Esophagus (tissue), 2 donors: Measurements from ENCODE around the gene CDKAL1. TPM values are rescaled to one million over a fixed set of nuclear protein-coding genes. Genes with fewer than 3 reads are reported as not detected.

Experiments used
- H3K27ac ChIP-seq, 2 donors: one replicate each; pipeline ENCODE4 v1.5.1; 2013; ENCODE audit warnings: low read depth in 2 of 2, mild to moderate bottlenecking in 2 of 2, inconsistent platforms in 1 of 2, low read length in 1 of 2, moderate library complexity in 1 of 2
- H3K27me3 ChIP-seq, 2 donors: one replicate each; pipeline ENCODE4 v1.6.1; 2013; ENCODE audit warnings: low read length in 2 of 2, control low read depth in 1 of 2, mild to moderate bottlenecking in 1 of 2; ENCODE audit not compliant: insufficient read depth in 2 of 2, control insufficient read depth in 1 of 2
- H3K36me3 ChIP-seq, 2 donors: one replicate each; pipeline ENCODE4 v1.6.1; 2013; ENCODE audit warnings: low read length in 1 of 2; ENCODE audit not compliant: control insufficient read depth in 2 of 2, insufficient read depth in 2 of 2
- H3K4me1 ChIP-seq, 2 donors: one replicate each; pipeline ENCODE4 v1.6.1; 2013; ENCODE audit warnings: low read length in 1 of 2; ENCODE audit not compliant: control insufficient read depth in 2 of 2, insufficient read depth in 2 of 2
- H3K4me3 ChIP-seq, 2 donors: one replicate each; pipeline ENCODE4 v1.5.1; 2013; ENCODE audit warnings: low read length in 2 of 2, mild to moderate bottlenecking in 2 of 2, low read depth in 1 of 2, moderate library complexity in 1 of 2
- H3K9me3 ChIP-seq, 2 donors: one replicate each; pipeline ENCODE4 v1.6.1; 2013; ENCODE audit warnings: mild to moderate bottlenecking in 2 of 2, low read depth in 1 of 2, low read length in 1 of 2, moderate library complexity in 1 of 2; ENCODE audit not compliant: control insufficient read depth in 2 of 2, insufficient read depth in 1 of 2
- WGBS, 2 donors: extraction: QIAGEN DNeasy Blood & Tissue Kit; methylation state at CpG; one replicate each; pipeline ENCODE4 v1.1.7; 2013; 5-methylcytosine and 5-hydroxymethylcytosine counted together
- polyA plus RNA-seq, 2 donors: library from polyadenylated mRNA; stranded (reverse); fragments of 200-250 nt; gene quantifications; one replicate each; pipeline ENCODE4 v1.2.3, GENCODE V29; 2013
- donor health status: healthy with polysubstance abuse.
- donor health status: Bipolar disorder and iron deficiency.

The CDKAL1 gene
- polyA plus RNA-seq, 2 donors = 3.5 TPM

DNA sequence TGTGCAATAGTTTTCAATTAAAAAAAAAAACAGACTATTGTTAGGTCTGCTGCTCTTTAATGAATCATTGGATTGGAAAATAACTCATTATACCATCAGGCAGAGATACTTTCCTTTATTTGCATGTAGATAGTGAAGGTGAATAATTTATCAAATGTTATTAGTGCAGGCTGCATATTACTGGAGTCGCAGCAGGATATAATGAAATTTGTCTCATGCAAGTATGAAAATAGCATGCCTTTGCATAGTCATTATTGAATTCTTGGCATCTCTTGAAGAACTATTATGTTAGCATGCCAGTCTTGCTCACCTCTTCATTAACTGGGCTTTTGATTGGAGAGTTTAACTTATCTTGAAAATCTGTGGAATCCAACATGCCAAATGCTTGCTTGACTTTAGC lies 241.7 kb downstream of the CDKAL1 start:
- Histone ChIP-seq H3K9me3 (no peaks in the 10 kb centered on the region), H3K4me1 (no peaks in the 10 kb centered on the region), H3K36me3 (peaks cover 0 to 1% of the 10 kb centered on the region in 2 donors), H3K27ac (no peak overlapping the region), H3K4me3 (no peak overlapping the region), H3K27me3 (no peaks in the 10 kb centered on the region)
- 92% methylated on average over 1 of the region's 1 CpG for WGBS, 2 donors

DNA sequence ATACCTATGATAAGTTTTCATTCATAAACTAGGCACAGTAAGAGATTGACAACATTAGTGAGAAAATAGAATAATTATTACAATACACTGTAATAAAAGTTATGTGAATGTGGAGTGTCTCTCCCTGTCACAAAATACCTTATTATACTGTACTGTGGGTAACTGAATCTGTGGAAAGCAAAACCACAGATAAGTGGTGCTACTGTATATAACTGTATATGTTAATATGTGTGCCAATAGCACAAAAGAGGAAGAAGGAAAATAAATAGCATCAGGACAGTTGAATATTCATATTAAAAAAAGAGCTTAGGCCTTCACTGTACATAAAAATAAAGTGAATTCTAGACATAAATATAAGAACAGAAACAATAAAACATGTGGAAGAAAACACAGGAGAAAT lies 243.5 kb downstream of the CDKAL1 start:
- no peaks in the 10 kb centered on the region for H3K9me3 ChIP-seq
- peaks cover 0 to 2% of the 10 kb centered on the region in 2 donors for H3K36me3 ChIP-seq
- no peaks in the 10 kb centered on the region for H3K27me3 ChIP-seq
- H3K27ac ChIP-seq = no peak overlapping the region
- no peak overlapping the region for H3K4me3 ChIP-seq
- no peaks in the 10 kb centered on the region for H3K4me1 ChIP-seq

- H3K4me3 ChIP-seq = no peak overlapping the region
- no peaks in the 10 kb centered on the region for H3K4me1 ChIP-seq
- peaks cover 0 to 2% of the 10 kb centered on the region in 2 donors for H3K36me3 ChIP-seq
- no peaks in the 10 kb centered on the region for H3K9me3 ChIP-seq
- no peaks in the 10 kb centered on the region for H3K27me3 ChIP-seq
- H3K27ac ChIP-seq = no peak overlapping the region
- 97 to 98% methylated on average over 5 of the region's 5 CpGs for WGBS, 2 donors
Observed at GRCh38 chr6:20778459-20778858, 244.2 kb downstream of the CDKAL1 start.

GRCh38 chr6:20778912-20779311 lies 244.7 kb downstream of the CDKAL1 start:
- Histone ChIP-seq H3K4me3 (no peak overlapping the region), H3K36me3 (peaks cover 0 to 2% of the 10 kb centered on the region in 2 donors), H3K27me3 (no peaks in the 10 kb centered on the region), H3K27ac (no peak overlapping the region), H3K9me3 (no peaks in the 10 kb centered on the region), H3K4me1 (no peaks in the 10 kb centered on the region)
- WGBS, 2 donors = 89 to 92% methylated on average over 6 of the region's 6 CpGs

- Histone ChIP-seq H3K27ac (no peak overlapping the region), H3K4me3 (no peak overlapping the region), H3K9me3 (no peaks in the 10 kb centered on the region), H3K4me1 (no peaks in the 10 kb centered on the region), H3K36me3 (no peaks in the 10 kb centered on the region), H3K27me3 (no peaks in the 10 kb centered on the region)
- 88 to 89% methylated on average over 3 of the region's 3 CpGs for WGBS, 2 donors
Observed at GRCh38 chr6:20789162-20789561, 254.9 kb downstream of the CDKAL1 start.

DNA sequence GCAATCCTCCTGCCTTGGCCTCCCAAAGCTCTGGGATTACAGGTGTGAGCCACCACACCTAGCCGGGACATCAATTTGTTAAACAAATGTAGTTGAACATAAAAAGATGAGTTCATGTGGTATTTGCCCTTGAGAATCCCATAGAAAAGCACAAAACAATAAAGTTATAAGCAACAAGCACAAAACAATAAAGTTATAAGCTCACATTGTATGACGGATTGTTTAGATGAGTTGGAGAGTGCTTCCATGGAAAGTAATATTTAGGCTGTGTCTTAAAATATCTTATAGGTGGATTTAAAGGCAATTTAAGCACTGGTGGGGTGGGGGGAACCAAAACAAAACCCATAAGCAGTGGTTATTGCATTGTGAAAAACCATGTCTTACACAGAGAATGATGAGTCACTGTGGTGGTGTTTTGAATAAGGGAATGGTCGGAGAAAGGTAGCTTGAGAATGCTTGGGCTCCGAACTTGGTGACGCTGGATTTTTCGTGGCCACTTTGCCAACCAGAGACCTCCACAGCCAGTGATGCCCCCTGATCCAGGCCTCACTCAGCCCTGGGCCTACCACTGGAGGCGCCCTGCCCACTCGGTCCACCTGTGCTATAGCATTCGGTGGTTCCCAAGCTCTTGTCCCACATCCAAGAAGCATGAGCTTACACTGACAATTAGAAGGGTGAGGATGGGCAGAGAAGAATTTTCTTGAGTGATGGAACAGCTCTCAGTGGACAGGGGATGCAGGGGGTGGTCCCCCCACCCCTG lies 256.0 kb downstream of the CDKAL1 start:
- no peak overlapping the region for H3K4me3 ChIP-seq
- H3K4me1 ChIP-seq = no peaks in the 10 kb centered on the region
- no peaks in the 10 kb centered on the region for H3K27me3 ChIP-seq
- WGBS, 2 donors = 95 to 97% methylated on average over 9 of the region's 9 CpGs
- no peak overlapping the region for H3K27ac ChIP-seq
- no peaks in the 10 kb centered on the region for H3K9me3 ChIP-seq
- H3K36me3 ChIP-seq = no peaks in the 10 kb centered on the region

- Histone ChIP-seq H3K27me3 (no peaks in the 10 kb centered on the region), H3K9me3 (no peaks in the 10 kb centered on the region), H3K4me1 (no peaks in the 10 kb centered on the region), H3K4me3 (no peak overlapping the region), H3K27ac (no peak overlapping the region), H3K36me3 (no peaks in the 10 kb centered on the region)
- WGBS, 2 donors = 86 to 88% methylated on average over 4 of the region's 4 CpGs
Observed at GRCh38 chr6:20791074-20791473, 256.8 kb downstream of the CDKAL1 start.

DNA sequence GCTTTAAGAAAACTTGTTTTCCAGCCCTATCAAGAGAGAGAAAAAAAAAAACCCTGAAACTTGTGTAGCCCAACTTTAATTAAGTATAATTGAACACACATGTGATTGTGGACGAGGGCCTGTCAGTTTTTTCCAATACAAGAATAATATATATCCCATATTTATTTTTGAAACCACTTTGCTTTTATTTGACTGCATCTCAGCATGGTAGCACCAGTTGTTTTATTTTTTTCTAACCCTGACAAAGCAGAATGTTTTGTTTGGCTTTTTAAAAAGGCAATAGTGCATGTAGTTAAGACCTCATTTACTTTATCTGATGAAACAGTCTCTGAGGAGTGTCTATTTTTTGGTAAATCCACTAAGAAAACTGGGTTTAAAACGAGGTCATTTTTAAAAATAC lies 257.7 kb downstream of the CDKAL1 start:
- H3K27ac ChIP-seq = no peak overlapping the region
- H3K36me3 ChIP-seq = no peaks in the 10 kb centered on the region
- H3K4me1 ChIP-seq = no peaks in the 10 kb centered on the region
- 72 to 74% methylated on average over 2 of the region's 2 CpGs for WGBS, 2 donors
- no peak overlapping the region for H3K4me3 ChIP-seq
- no peaks in the 10 kb centered on the region for H3K27me3 ChIP-seq
- H3K9me3 ChIP-seq = no peaks in the 10 kb centered on the region

DNA sequence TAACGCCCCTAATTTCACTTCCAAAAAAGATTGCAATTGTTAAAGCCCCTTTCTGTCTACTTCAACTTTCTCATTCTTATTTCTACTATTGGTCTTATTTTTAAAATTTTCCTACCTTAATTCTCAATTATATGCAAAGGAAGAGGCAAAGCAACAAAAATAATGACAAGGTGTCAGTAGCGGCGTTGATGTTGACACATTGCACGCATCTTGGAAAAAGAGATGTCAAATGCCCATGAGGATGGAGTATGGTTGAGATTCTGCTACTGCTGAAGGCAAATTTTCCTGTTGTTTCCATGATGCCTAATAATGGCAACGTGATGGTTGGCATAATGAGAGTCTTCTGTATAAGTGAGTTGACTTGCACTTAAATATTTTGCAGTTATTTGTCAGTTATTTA lies 258.9 kb downstream of the CDKAL1 start:
- Histone ChIP-seq H3K27me3 (no peaks in the 10 kb centered on the region), H3K4me3 (no peak overlapping the region), H3K4me1 (no peaks in the 10 kb centered on the region), H3K9me3 (no peaks in the 10 kb centered on the region), H3K27ac (no peak overlapping the region), H3K36me3 (no peaks in the 10 kb centered on the region)
- WGBS, 2 donors = 78% methylated on average over 5 of the region's 5 CpGs

DNA sequence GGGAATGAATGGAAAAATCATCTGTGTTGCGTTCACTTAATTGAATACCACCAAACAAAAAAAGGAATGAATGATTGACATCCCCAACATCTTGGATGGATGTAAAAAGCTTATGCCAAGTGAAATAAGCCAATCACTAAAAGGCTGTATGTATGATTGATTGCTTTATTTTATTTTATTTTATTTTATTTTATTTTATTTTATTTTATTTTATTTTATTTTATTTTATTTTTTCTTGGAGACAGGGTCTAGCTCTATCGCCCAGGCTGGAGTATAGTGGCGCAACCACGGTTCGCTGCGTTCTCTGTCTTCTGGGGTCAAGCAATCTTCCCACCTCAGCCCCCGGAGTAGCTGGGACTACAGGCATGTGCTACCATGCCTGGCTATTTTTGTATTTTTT lies 263.3 kb downstream of the CDKAL1 start:
- Histone ChIP-seq H3K27ac (no peak overlapping the region), H3K27me3 (no peaks in the 10 kb centered on the region), H3K36me3 (no peaks in the 10 kb centered on the region), H3K9me3 (no peaks in the 10 kb centered on the region), H3K4me3 (no peak overlapping the region), H3K4me1 (no peaks in the 10 kb centered on the region)
- WGBS, 2 donors = 97 to 98% methylated on average over 7 of the region's 7 CpGs
